ENCODE data around the gene MATN4. TPM values are rescaled to one million over a fixed set of nuclear protein-coding genes. Genes with fewer than 3 reads are reported as not detected.

The MATN4 gene
- total RNA-seq, 2 donors from 2014 or later: not detected

DNA sequence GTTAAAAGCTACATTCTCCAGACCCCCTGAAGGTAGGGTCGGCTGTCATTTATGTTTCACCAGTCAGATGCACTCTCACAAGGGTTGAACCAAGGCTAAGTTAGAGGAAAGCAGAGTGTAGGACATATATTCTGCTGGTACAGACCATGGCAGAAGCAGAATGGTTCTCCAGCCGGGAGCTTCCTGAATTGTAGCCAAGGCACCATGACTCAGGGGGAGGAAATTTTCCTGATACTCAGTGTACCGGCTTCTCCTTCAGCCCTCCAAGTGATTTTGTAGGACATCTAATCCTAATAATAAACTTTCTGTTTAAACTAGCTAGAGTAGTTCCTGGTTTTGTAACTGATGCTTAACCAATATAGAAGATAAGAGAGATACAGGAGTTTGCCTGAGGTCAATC lies 39.6 kb downstream of the MATN4 start:
- H3K4me1 ChIP-seq: no peaks in the 10 kb centered on the region
- TF ChIP-seq CTCF (IDR thresholded peaks at IDR 0.05): no peak
- H3K4me3 ChIP-seq: no peak overlapping the region
- H3K9me3 ChIP-seq: no peaks in the 10 kb centered on the region
- no peak for DNase-seq (ENCODE audit: low spot score)
- no peaks in the 10 kb centered on the region for H3K36me3 ChIP-seq
- H3K27ac ChIP-seq: no peak overlapping the region
- no peaks in the 10 kb centered on the region for H3K27me3 ChIP-seq

DNA sequence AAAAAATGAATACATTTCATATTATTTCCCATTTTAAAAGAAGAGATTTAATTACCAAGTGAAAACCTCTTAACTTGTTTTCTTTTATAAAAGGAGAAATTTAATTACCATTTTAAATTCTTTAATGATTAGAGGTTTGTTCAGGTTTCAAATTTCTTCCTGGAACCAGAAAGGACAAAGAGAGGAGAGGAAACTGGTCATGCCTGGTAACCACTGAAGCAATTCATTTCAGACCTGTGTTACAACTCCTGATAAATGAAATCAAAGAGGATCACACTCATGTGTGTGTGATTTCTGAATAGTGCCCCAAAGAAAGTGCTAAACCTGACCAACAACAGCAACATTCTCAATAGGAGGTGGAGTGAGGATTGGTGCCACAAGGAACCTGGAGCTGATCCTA lies 41.1 kb downstream of the MATN4 start:
- Histone ChIP-seq H3K4me3 (no peak overlapping the region), H3K4me1 (no peaks in the 10 kb centered on the region), H3K36me3 (no peaks in the 10 kb centered on the region), H3K27ac (no peak overlapping the region), H3K9me3 (no peaks in the 10 kb centered on the region), H3K27me3 (no peaks in the 10 kb centered on the region)
- TF ChIP-seq CTCF (IDR thresholded peaks at IDR 0.05): no peak
- no peak for DNase-seq (ENCODE audit: low spot score)

GRCh38 chr20:45263556-45264266 lies 44.4 kb downstream of the MATN4 start:
- no peaks in the 10 kb centered on the region for H3K9me3 ChIP-seq
- no peaks in the 10 kb centered on the region for H3K4me1 ChIP-seq
- no peak overlapping the region for H3K27ac ChIP-seq
- DNase-seq (ENCODE audit: low spot score): no peak
- H3K4me3 ChIP-seq: no peak overlapping the region
- H3K36me3 ChIP-seq: no peaks in the 10 kb centered on the region
- no peaks in the 10 kb centered on the region for H3K27me3 ChIP-seq
- TF ChIP-seq CTCF (IDR thresholded peaks at IDR 0.05): no peak

GRCh38 chr20:45258664-45259063 lies 49.4 kb downstream of the MATN4 start:
- Histone ChIP-seq H3K36me3 (no peaks in the 10 kb centered on the region), H3K27ac (no peak overlapping the region), H3K9me3 (no peaks in the 10 kb centered on the region), H3K27me3 (no peaks in the 10 kb centered on the region), H3K4me3 (no peak overlapping the region), H3K4me1 (peaks cover 0 to 7% of the 10 kb centered on the region in 2 donors)
- no peak for TF ChIP-seq CTCF (IDR thresholded peaks at IDR 0.05)
- DNase-seq (ENCODE audit: low spot score): no peak

GRCh38 chr20:45258259-45258658 lies 49.8 kb downstream of the MATN4 start:
- no peak overlapping the region for H3K27ac ChIP-seq
- no peak for DNase-seq (ENCODE audit: low spot score)
- no peaks in the 10 kb centered on the region for H3K36me3 ChIP-seq
- H3K4me1 ChIP-seq: peaks cover 0 to 7% of the 10 kb centered on the region in 2 donors
- H3K27me3 ChIP-seq: no peaks in the 10 kb centered on the region
- H3K9me3 ChIP-seq: no peaks in the 10 kb centered on the region
- no peak for TF ChIP-seq CTCF (IDR thresholded peaks at IDR 0.05)
- no peak overlapping the region for H3K4me3 ChIP-seq

GRCh38 chr20:45257711-45258110 lies 50.4 kb downstream of the MATN4 start:
- no peak for DNase-seq (ENCODE audit: low spot score)
- Histone ChIP-seq H3K27me3 (no peaks in the 10 kb centered on the region), H3K27ac (no peak overlapping the region), H3K4me1 (peaks cover 0 to 7% of the 10 kb centered on the region in 2 donors), H3K4me3 (no peak overlapping the region), H3K36me3 (no peaks in the 10 kb centered on the region), H3K9me3 (no peaks in the 10 kb centered on the region)
- no peak for TF ChIP-seq CTCF (IDR thresholded peaks at IDR 0.05)
